ENCODE results near the gene TBC1D22A. TPM values are rescaled to one million over a fixed set of nuclear protein-coding genes. Genes with fewer than 3 reads are reported as not detected.

TBC1D22A gene
- total and polyA plus RNA-seq, 7 experiments from 2014 or later: 18.6 to 50.1 (median 39.3) TPM

DNA sequence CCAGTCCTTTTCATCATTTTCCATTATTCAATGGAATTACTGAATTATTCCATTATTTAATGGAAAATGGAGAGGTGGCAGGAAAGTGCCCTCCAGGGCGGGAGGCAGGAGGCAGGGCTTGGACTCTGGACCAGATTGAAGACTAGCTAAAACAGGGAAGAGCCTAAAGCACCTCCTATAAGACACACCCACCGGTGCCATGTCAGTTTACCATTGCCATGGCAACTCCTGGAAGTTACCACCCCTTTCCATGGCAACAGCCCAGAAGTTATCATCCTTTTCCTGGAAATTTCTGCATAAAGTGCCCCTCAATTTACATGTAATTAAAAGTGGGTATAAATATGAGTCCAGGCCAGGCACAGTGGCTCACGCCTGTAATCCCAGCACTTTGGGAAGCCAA lies 443.7 kb downstream of the TBC1D22A start:
- CTCF ChIA-PET: no interaction called here
- H3K27ac Mint-ChIP-seq: no peak overlapping the region
- no peaks in the 10 kb centered on the region for H3K4me1 ChIP-seq (ENCODE audit: control insufficient read depth in 2 of 2, insufficient read depth in 2 of 2, low read length in 2 of 2)
- POLR2A ChIA-PET: no interaction called here
- no peak for ATAC-seq
- intact Hi-C loops (cut with micrococcal nuclease): no loop called here
- H3K4me3 ChIP-seq (ENCODE audit: low read length): no peak overlapping the region
- no peaks in the 10 kb centered on the region for H3K9me3 Mint-ChIP-seq
- H3K27me3 ChIP-seq (ENCODE audit: control insufficient read depth in 2 of 2, insufficient read depth in 2 of 2, low read length in 2 of 2): no peaks in the 10 kb centered on the region
- H3K27ac ChIP-seq (ENCODE audit: low read depth, low read length): no peak overlapping the region
- H3K36me3 ChIP-seq (ENCODE audit: control insufficient read depth in 2 of 3, insufficient read depth in 3 of 3, low read length in 3 of 3): no peaks in the 10 kb centered on the region
- no peak overlapping the region for H3K4me3 Mint-ChIP-seq
- H3K27me3 Mint-ChIP-seq: peaks cover 0 to 4% (median 0%) of the 10 kb centered on the region in 5 donors
- no peaks in the 10 kb centered on the region for H3K36me3 Mint-ChIP-seq
- no peaks in the 10 kb centered on the region for H3K9me3 ChIP-seq (ENCODE audit: control insufficient read depth in 2 of 3, low read length in 3 of 3)
- no peak for DNase-seq
- no peaks in the 10 kb centered on the region for H3K4me1 Mint-ChIP-seq

DNA sequence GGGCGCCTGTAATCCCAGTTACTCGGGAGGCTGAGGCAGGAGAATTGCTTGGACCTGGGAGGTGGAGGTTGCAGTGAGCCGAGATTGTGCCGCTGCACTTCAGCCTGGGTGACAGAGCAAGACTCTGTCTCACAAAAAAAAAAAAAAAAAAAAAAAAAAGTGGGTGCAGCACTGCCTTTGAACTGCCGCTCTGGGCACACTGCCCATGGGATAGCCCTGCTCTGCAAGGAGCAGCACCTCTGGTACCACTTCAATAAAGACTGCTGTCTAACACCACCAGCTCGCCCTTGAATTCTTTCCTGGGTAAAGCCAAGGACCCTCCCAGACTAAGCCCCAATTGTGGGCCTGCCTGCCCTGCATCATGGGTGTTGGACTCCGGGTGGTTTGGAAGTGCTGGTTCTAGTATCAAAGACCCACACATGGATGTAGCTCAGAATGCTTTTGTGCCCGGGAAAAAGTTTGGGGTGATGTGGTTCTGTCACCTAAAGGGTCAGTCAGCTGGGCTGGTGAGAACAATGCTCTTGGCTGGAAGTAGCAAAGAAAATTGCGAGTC lies 444.3 kb downstream of the TBC1D22A start:
- ChIA-PET POLR2A (no interaction called here), CTCF (no interaction called here)
- Mint-ChIP-seq H3K4me3 (no peak overlapping the region), H3K27me3 (peaks cover 0 to 4% (median 0%) of the 10 kb centered on the region in 5 donors), H3K27ac (no peak overlapping the region), H3K4me1 (no peaks in the 10 kb centered on the region), H3K36me3 (no peaks in the 10 kb centered on the region), H3K9me3 (no peaks in the 10 kb centered on the region)
- intact Hi-C loops (cut with micrococcal nuclease): no loop called here
- no peaks in the 10 kb centered on the region for H3K9me3 ChIP-seq (ENCODE audit: control insufficient read depth in 2 of 3, low read length in 3 of 3)
- DNase-seq (no peak), ATAC-seq (no peak)
- H3K4me1 ChIP-seq (ENCODE audit: control insufficient read depth in 2 of 2, insufficient read depth in 2 of 2, low read length in 2 of 2): no peaks in the 10 kb centered on the region
- no peak overlapping the region for H3K27ac ChIP-seq (ENCODE audit: low read depth, low read length)
- H3K36me3 ChIP-seq (ENCODE audit: control insufficient read depth in 2 of 3, insufficient read depth in 3 of 3, low read length in 3 of 3): no peaks in the 10 kb centered on the region
- no peaks in the 10 kb centered on the region for H3K27me3 ChIP-seq (ENCODE audit: control insufficient read depth in 2 of 2, insufficient read depth in 2 of 2, low read length in 2 of 2)
- H3K4me3 ChIP-seq (ENCODE audit: low read length): no peak overlapping the region

DNA sequence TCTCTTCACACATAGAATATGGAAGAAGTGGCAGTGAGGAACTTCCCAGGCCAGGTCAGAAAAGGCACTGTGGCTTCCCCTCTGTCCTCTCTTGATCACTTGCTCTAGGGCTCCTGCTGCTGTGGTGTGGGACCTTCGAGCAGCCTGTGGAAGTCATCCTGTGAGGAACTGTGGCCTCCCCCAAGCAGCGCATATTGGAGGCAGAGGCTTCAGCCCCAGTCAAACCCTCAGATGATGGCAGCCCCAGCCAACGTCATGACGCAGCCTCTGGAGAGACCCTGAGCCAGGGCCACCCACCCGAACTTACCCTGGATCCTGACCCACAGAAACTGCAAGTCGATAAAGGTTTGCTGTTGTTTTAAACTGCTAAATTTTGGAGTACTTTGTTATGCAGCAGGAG lies 444.9 kb downstream of the TBC1D22A start:
- Mint-ChIP-seq H3K9me3 (peaks cover 0 to 3% (median 0%) of the 10 kb centered on the region in 11 donors), H3K36me3 (no peaks in the 10 kb centered on the region), H3K4me3 (no peak overlapping the region), H3K27ac (no peak overlapping the region), H3K27me3 (peaks cover 0 to 4% (median 0%) of the 10 kb centered on the region in 5 donors), H3K4me1 (no peaks in the 10 kb centered on the region)
- intact Hi-C loops (cut with micrococcal nuclease): no loop called here
- CTCF ChIA-PET: no interaction called here
- Histone ChIP-seq H3K9me3 (ENCODE audit: control insufficient read depth in 2 of 3, low read length in 3 of 3) (no peaks in the 10 kb centered on the region), H3K4me3 (ENCODE audit: low read length) (no peak overlapping the region), H3K4me1 (ENCODE audit: control insufficient read depth in 2 of 2, insufficient read depth in 2 of 2, low read length in 2 of 2) (no peaks in the 10 kb centered on the region), H3K27ac (ENCODE audit: low read depth, low read length) (no peak overlapping the region), H3K27me3 (ENCODE audit: control insufficient read depth in 2 of 2, insufficient read depth in 2 of 2, low read length in 2 of 2) (no peaks in the 10 kb centered on the region), H3K36me3 (ENCODE audit: control insufficient read depth in 2 of 3, insufficient read depth in 3 of 3, low read length in 3 of 3) (no peaks in the 10 kb centered on the region)
- ATAC-seq (no peak), DNase-seq (no peak)
- POLR2A ChIA-PET: no interaction called here

DNA sequence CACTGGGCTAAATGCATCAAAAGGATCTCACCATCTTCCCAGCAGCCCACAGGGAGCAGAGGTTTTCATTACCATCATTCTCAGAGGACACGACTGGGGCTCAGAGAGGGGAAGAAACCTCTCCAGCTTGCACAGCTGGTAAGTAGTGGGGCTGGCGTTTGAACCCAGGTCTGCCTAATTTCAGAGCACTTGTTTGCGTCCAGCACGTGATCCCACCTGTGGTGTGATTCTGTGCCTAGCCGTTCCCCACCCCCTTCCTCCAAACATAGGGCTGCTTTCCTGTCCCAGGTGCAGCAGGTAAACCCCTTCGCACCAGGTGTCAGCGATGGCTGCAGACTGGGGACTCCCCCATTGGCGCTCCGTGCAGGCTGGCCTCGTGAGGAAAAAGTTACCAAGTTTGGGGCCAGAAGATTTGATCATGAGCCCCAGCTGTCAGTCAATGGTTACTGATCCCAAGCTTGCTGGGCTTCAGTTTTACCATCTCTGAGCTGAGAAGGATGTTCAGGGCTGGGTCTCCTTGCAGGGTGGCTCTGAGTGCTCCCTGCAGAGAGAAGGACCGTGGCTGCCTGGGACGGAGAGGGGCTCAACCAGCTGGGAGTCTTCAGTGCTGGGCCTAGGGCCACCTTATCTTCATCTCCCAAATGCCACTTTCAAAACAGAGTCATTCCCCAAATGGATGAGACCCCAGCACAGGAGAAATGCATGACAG lies 445.6 kb downstream of the TBC1D22A start:
- H3K9me3 Mint-ChIP-seq: peaks cover 0 to 7% (median 0%) of the 10 kb centered on the region in 11 donors
- Histone ChIP-seq H3K9me3 (ENCODE audit: control insufficient read depth in 2 of 3, low read length in 3 of 3) (no peaks in the 10 kb centered on the region), H3K4me1 (ENCODE audit: control insufficient read depth in 2 of 2, insufficient read depth in 2 of 2, low read length in 2 of 2) (no peaks in the 10 kb centered on the region), H3K27ac (ENCODE audit: low read depth, low read length) (no peak overlapping the region), H3K27me3 (ENCODE audit: control insufficient read depth in 2 of 2, insufficient read depth in 2 of 2, low read length in 2 of 2) (no peaks in the 10 kb centered on the region), H3K4me3 (ENCODE audit: low read length) (no peak overlapping the region), H3K36me3 (ENCODE audit: control insufficient read depth in 2 of 3, insufficient read depth in 3 of 3, low read length in 3 of 3) (no peaks in the 10 kb centered on the region)
- ChIA-PET POLR2A (no interaction called here), CTCF (no interaction called here)
- H3K4me3 Mint-ChIP-seq: no peak overlapping the region
- H3K27me3 Mint-ChIP-seq: peaks cover 0 to 4% (median 0%) of the 10 kb centered on the region in 5 donors
- no peak overlapping the region for H3K27ac Mint-ChIP-seq
- ATAC-seq (no peak), DNase-seq (no peak)
- intact Hi-C loops (cut with micrococcal nuclease): no loop called here
- H3K4me1 Mint-ChIP-seq: no peaks in the 10 kb centered on the region
- peaks cover 0 to 4% (median 0%) of the 10 kb centered on the region in 5 donors for H3K36me3 Mint-ChIP-seq

- Histone ChIP-seq H3K9me3 (ENCODE audit: control insufficient read depth in 2 of 3, low read length in 3 of 3) (no peaks in the 10 kb centered on the region), H3K4me3 (ENCODE audit: low read length) (no peak overlapping the region), H3K27me3 (ENCODE audit: control insufficient read depth in 2 of 2, insufficient read depth in 2 of 2, low read length in 2 of 2) (no peaks in the 10 kb centered on the region), H3K36me3 (ENCODE audit: control insufficient read depth in 2 of 3, insufficient read depth in 3 of 3, low read length in 3 of 3) (no peaks in the 10 kb centered on the region), H3K4me1 (ENCODE audit: control insufficient read depth in 2 of 2, insufficient read depth in 2 of 2, low read length in 2 of 2) (no peaks in the 10 kb centered on the region), H3K27ac (ENCODE audit: low read depth, low read length) (no peak overlapping the region)
- Mint-ChIP-seq H3K9me3 (peaks cover 0 to 9% (median 0%) of the 10 kb centered on the region in 11 donors), H3K4me1 (peaks cover 0 to 3% (median 0%) of the 10 kb centered on the region in 7 donors), H3K27me3 (peaks cover 0 to 4% (median 0%) of the 10 kb centered on the region in 5 donors), H3K4me3 (no peak overlapping the region), H3K36me3 (peaks cover 0 to 4% (median 0%) of the 10 kb centered on the region in 5 donors), H3K27ac (no peak overlapping the region)
- DNase-seq (peak in 1 of 9 donors; percentile 12), ATAC-seq (no peak)
- POLR2A ChIA-PET: no interaction called here
- CTCF ChIA-PET: no interaction called here
- intact Hi-C loops (cut with micrococcal nuclease): no loop called here
These were observed 446.2 kb downstream of the TBC1D22A start for GRCh38 chr22:47208630-47209029.

DNA sequence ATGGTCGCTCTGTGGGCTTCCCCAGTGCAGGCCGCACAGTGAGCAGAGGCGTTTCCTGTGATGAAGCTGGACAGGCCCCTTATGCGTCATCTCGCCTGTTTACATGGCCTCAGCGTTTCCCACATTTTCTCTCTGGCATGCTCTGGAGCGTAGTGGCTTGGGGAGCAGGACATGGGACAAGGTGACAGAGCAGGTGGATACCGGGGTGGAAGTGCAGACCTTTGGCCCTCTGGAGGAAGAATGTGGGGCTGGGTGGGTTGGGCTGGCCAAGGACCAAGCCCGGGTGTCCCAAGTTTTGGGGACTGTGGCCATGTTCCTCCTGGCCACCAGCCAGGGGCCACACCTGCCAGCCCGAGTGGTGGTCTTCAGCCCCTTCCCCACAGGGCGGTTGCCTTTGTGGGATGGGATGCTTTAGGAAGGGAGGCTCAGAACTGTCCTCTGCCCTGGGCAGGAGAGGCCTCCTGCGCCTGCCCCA lies 446.6 kb downstream of the TBC1D22A start:
- Mint-ChIP-seq H3K36me3 (peaks cover 0 to 4% (median 0%) of the 10 kb centered on the region in 5 donors), H3K4me3 (no peak overlapping the region), H3K9me3 (peaks cover 0 to 9% (median 0%) of the 10 kb centered on the region in 11 donors), H3K27ac (no peak overlapping the region), H3K27me3 (peaks cover 0 to 1% (median 0%) of the 10 kb centered on the region in 5 donors), H3K4me1 (peaks cover 0 to 4% (median 0%) of the 10 kb centered on the region in 7 donors)
- H3K27me3 ChIP-seq (ENCODE audit: control insufficient read depth in 2 of 2, insufficient read depth in 2 of 2, low read length in 2 of 2): no peaks in the 10 kb centered on the region
- ATAC-seq (no peak), DNase-seq (no peak)
- ChIA-PET CTCF (no interaction called here), POLR2A (no interaction called here)
- intact Hi-C loops (cut with micrococcal nuclease): no loop called here
- no peaks in the 10 kb centered on the region for H3K36me3 ChIP-seq (ENCODE audit: control insufficient read depth in 2 of 3, insufficient read depth in 3 of 3, low read length in 3 of 3)
- no peaks in the 10 kb centered on the region for H3K4me1 ChIP-seq (ENCODE audit: control insufficient read depth in 2 of 2, insufficient read depth in 2 of 2, low read length in 2 of 2)
- no peak overlapping the region for H3K4me3 ChIP-seq (ENCODE audit: low read length)
- no peaks in the 10 kb centered on the region for H3K9me3 ChIP-seq (ENCODE audit: control insufficient read depth in 2 of 3, low read length in 3 of 3)
- no peak overlapping the region for H3K27ac ChIP-seq (ENCODE audit: low read depth, low read length)

DNA sequence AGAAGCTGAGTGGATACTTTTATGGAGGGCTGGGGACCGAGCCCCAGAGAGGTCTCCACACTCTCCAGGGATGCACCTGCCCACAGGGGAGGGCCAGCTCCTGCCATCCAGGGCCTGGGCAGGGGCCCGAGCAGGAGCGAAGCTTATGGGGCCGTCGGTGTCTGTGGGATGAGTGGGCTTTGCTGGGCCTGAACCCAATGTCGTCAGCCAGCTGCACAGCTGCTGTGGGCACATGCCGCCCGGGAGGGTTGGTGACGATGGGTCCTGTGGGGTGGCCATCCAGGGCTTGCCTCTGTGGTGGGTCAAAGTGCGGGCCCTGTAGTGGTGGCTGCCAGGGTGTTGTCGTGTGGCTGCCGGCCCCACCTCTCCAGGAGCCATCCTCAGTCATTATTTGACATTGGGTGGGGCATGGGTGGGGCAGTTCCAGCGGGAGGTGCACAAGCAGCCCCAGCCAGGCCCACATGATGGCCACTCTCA lies 447.1 kb downstream of the TBC1D22A start:
- ChIA-PET CTCF (no interaction called here), POLR2A (no interaction called here)
- Mint-ChIP-seq H3K4me1 (peaks cover 0 to 4% (median 0%) of the 10 kb centered on the region in 7 donors), H3K27me3 (no peaks in the 10 kb centered on the region), H3K36me3 (peaks cover 0 to 4% (median 0%) of the 10 kb centered on the region in 5 donors), H3K27ac (no peak overlapping the region), H3K9me3 (peaks cover 0 to 9% (median 0%) of the 10 kb centered on the region in 11 donors), H3K4me3 (no peak overlapping the region)
- Histone ChIP-seq H3K4me1 (ENCODE audit: control insufficient read depth in 2 of 2, insufficient read depth in 2 of 2, low read length in 2 of 2) (no peaks in the 10 kb centered on the region), H3K36me3 (ENCODE audit: control insufficient read depth in 2 of 3, insufficient read depth in 3 of 3, low read length in 3 of 3) (no peaks in the 10 kb centered on the region), H3K27me3 (ENCODE audit: control insufficient read depth in 2 of 2, insufficient read depth in 2 of 2, low read length in 2 of 2) (no peaks in the 10 kb centered on the region), H3K4me3 (ENCODE audit: low read length) (no peak overlapping the region), H3K27ac (ENCODE audit: low read depth, low read length) (no peak overlapping the region), H3K9me3 (ENCODE audit: control insufficient read depth in 2 of 3, low read length in 3 of 3) (no peaks in the 10 kb centered on the region)
- DNase-seq (peak in 1 of 9 donors; percentile 7), ATAC-seq (no peak)
- intact Hi-C loops (cut with micrococcal nuclease): no loop called here

All from naive thymus-derived CD4-positive, alpha-beta T cell (primary cell).